GM19239 (cell line): Measurements from ENCODE around the gene NEK6.

Source experiments
- DNase-seq: peaks from one replicate; pipeline ENCODE4 v3.0.0; 2011; ENCODE audit warnings: low spot score; ENCODE audit not compliant: insufficient read length
- FAIRE-seq: peaks from 2 replicates; lab custom pipeline; 2011; peaks lifted over from hg19 to GRCh38; lab: Jason Lieb, UNC

The NEK6 gene

GRCh38 chr9:124291801-124292396, 34.1 kb downstream of the NEK6 start:
- DNase-seq (peak; percentile 43), FAIRE-seq (peak; percentile 87)

- no peak for DNase-seq
- peak; percentile 39 for FAIRE-seq
Measured at GRCh38 chr9:124292696-124293593, 35.2 kb downstream of the NEK6 start.

GRCh38 chr9:124293718-124294506, 36.2 kb downstream of the NEK6 start:
- no peak for DNase-seq
- no peak for FAIRE-seq

DNA sequence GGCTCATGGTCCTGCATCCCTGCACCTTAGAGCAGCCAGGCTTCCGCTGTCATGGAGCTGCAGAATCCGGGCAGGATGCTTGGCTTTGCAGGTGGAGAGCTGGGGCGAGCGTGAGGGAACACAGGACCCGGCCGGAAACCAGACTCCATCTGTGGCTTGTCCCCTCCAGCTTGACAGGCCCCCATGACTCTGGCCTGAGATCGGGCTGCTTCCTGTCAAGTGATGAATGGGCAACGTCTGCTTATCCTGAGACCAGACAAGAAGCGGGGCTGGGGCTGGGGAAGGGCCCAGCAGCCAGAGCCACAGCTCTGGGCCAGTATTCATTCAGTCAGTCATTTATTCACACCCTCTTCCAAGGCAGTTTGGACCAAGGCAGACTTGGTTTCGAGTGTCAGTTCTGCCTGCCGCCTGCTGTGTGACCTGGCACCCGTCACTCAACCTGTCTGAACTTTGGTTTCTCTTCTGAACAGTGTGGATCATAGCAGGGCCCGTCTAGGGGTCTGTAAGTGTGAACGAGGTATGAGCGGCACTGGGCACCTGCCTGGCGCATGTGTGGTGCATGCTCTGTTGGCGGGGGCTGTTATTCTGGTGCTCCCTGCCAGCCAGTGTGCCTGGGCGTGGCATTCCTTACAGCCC, 37.5 kb downstream of the NEK6 start:
- DNase-seq (peak; percentile 56), FAIRE-seq (peak; percentile 73)

GRCh38 chr9:124296094-124296493, 38.3 kb downstream of the NEK6 start:
- FAIRE-seq: no peak
- DNase-seq: no peak

DNA sequence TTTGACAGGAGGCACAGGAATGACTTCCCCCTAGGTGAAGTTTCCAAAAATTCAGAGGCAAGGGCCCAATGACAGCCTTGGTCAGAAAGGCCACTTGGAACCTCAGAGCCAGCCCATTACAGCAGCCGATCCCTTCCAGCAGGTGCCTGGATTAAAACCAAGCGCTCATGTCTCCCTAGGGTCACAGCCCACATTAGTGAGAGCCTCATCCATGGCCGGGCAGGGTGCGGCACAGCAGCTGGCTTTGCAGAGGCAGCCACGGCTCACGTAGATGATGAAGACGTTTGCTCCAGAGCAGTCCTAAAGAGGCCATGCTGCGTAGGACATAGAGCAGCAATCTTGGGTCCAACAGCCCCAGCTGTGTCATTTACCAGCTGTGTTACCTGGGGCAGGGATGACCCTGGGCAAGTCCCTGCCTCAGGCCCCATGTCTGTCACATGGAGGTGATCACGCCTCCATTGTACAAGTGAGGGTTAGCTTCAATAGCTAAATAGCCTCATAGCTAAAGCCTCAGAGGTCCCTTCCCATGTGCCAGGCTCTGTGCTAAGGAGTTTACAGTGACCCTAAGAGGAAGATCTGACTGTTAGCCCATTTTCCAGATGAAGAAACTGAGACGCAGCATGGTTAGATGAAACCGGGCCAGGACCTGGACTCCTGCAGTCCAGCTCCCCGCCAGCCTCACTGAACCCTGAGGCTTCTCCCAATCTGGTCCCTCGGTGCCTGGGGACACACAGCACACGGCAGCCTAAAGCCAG, 39.2 kb downstream of the NEK6 start:
- FAIRE-seq (no peak), DNase-seq (no peak)

DNA sequence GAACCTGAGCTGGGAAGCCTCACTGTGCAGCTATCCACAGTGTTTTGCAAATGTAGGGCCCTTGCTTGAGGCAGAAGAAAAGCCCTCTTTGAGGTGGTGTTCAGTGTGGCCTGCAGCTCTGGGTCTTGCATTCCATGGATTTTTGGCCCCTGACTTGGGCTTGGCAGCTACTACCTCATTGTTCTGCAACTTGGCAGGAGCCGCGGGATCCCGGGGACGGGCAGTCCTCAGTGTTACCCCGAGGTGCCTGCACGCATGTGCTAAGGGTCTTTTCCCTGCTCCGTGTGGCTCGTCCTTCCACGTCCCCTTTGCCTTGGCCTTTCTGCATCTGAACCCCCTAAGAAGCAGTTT, 39.8 kb downstream of the NEK6 start:
- FAIRE-seq (no peak), DNase-seq (no peak)

DNA sequence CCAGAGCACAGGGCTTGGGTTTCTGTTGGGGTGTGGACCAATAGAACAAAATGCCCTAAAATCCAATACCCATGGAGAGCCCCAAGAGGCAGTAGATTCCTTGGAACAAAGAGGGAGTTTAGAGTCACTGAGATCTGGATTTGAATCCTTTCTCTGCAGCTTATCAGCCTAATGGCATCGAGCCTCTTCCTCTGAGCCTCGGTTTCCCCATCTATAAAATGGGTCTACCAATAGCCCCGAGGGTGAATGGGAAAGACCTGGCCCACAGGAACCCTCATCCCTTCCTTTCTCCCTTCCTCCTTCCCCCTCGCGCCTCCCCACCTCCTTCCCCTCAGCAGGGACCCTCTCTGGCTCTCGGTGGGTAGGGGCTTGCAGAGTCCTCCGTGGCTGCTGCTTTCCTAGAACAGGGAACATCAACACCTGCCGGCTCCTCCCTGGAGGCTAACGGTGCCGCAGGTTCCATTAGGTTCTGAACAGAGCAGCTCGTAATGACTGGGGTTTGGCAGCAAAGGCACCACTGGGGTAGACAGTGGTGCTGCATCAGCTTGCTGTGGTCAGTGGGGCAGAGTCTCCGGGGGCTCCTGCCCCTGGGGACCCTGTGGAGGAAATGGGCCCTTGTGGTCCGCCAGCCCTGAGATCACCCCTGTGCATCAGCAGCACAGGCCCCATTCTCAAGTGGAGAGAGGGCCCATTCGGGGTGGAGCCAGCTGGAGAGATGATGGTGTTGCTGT, 40.3 kb downstream of the NEK6 start:
- FAIRE-seq: no peak
- DNase-seq: no peak

DNA sequence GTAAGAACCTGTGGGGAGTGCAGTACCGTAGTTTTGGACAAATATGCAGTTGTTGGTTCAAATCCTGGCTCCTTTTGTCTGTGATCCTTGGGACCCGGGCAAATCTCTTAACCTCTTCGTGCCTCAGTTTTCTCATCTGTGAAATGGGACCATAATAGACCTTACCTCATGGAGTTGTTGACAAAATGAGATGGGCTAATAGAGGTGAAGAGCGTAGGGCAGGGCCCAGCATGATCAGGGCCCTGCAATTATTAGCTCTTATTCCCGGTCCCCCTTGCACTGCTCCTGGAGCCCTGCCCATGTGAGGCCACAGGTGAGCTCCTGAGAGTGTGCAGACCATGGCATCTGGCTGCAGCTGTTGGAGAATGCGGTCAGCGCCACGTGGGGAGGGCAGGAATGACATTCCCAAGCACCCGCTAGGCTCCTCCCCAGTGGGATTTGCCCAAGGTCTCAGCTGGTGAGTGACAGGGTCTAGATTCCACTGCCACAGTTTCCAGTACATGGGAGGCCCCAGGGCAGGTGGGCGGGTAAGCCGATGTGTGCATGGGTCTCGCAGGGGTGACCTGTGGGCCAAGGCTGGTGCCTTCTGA, 41.0 kb downstream of the NEK6 start:
- FAIRE-seq (no peak), DNase-seq (no peak)

DNA sequence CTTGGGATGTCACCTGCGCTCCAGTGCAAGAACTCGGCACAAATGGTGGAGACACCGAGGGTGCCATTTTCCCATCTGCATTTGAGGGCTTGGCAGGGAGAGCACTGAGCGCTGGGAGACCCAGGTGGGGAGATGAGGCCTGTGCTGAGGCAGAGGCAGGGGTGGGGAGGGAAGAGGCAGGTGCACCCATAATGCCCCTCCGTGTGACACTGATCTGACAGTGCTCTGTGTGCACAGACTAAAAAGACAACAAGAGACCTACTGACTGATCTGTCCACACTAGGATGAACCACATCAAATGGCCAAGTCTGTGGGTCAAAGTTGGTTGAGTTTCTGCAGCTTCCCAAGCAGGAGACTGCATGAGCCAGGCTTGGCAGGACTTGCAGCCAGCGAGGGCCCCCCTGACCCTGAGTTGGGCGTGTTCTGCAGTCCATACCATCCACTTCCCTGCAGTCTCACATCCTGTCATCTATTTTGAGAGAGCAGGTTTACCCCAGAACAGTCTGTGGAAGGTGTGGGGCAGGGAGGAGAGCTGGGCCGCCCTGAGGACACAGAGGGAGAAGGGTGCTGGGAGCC, 41.9 kb downstream of the NEK6 start:
- no peak for FAIRE-seq
- no peak for DNase-seq

GRCh38 chr9:124300312-124300711, 42.6 kb downstream of the NEK6 start:
- DNase-seq: no peak
- FAIRE-seq: no peak

GRCh38 chr9:124302921-124303320, 45.2 kb downstream of the NEK6 start:
- FAIRE-seq: no peak

GRCh38 chr9:124303762-124304161, 46.0 kb downstream of the NEK6 start:
- DNase-seq (no peak), FAIRE-seq (no peak)

More at GRCh38 chr9:124302921-124303320, 45.2 kb downstream of the NEK6 start:
- no peak for DNase-seq

DNA sequence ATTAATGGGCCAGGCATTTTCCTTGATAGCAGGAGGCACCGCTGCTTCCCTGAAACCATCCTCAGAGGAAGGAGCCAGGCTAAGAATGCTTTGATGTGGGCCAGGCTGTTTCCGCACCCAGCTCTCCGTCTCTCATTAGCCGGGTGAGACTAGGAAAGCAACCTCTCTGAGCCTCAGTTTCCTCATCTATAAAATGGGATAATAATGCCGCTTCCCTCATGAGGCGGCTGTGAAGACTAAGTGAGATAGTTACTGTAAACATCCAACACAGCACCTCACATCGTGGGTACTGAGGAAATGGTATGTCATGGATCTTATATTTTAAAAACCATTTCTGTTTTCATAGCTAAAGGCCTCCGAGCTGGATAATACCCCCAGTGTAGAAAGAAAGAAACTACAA, 46.5 kb downstream of the NEK6 start:
- DNase-seq: no peak
- no peak for FAIRE-seq

- no peak for DNase-seq
- FAIRE-seq: no peak
Measured at GRCh38 chr9:124306098-124306735, 48.5 kb downstream of the NEK6 start.

- FAIRE-seq (no peak), DNase-seq (no peak)
Measured at GRCh38 chr9:124307379-124308030, 49.8 kb downstream of the NEK6 start.
